ENCODE measurements around the gene KCNN3.

Gene KCNN3

DNA sequence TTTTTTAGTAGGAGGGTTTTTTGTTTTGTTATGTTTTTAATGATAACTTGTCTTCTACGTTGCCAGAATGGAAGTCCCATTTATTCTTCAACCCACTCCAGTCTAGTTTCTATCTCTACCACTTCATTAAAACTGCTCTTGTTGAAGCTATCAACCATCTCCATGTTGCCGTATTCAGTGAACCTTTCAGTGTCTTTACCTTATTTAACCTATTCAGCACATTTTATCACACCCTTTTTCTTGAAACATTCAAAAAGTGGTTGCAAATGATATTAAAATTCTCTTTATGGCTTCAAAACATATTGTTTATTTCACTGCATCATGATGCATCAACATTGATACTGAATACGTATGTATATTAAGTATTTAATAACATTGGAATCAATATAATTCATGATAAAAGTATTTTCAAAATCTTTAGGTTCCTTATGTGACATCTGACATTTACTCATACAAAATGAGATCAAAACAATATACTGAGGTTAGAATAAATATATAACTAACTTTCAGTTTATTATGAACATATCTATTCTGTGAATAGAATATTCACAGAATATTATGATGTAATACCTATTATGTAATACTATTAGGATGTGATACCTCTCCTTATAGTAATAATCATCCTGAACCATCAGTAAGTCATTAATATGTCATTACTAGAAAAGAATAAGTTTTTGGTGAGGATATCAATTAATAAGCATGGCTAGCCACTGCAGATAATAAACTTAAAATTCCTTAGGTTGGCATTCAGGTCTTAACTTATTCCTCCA, 210.1 kb downstream of the KCNN3 start:
- H3K4me3 ChIP-seq (ENCODE audit: low read depth, low read length) = no peak overlapping the region
- DNase-seq (ENCODE audit: low read depth) = no peak

DNA sequence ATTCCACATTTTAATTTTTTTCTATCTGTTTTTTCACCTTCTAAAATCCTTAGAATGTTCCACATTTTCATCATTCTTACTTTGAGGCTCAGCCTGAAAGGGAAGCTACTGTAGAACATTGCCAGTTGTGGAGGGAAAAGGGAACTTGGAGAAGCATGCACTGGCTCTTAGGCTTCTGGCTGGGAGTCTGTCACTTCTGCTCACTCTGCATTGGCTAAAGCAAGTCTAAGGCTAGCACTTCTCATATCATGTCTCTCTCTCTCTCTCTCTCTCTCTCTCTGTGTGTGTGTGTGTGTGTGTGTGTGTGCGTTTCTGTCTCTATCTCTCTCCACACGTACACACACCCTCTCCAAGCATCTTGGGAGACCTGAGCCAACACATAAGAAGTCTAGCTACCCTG, 212.5 kb downstream of the KCNN3 start:
- H3K4me3 ChIP-seq (ENCODE audit: low read depth, low read length) = no peak overlapping the region
- DNase-seq (ENCODE audit: low read depth) = no peak

DNA sequence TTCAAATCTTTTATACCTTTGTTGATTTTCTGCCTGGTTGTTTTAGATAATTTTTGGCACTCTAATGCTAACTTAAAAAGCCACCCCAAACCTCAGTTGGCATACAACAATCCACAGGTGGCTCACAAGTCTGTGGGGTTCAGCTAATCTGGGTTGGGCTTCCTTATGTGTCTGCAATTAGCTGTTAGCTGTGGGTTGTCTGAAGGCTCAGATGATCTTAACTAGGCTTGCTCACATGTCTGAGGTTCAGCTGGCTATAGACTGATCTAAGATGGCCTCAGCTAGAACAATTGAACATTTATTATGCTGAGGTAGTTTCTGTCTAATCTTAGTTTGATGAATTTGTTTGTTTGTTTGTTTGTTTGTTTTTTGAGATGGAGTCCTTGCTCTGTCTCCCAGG, 217.2 kb downstream of the KCNN3 start:
- no peak for DNase-seq (ENCODE audit: low read depth)
- H3K4me3 ChIP-seq (ENCODE audit: low read depth, low read length) = no peak overlapping the region

All from skeletal muscle cell (primary cell).